GM12878 (cell line): ENCODE measurements around the gene GSTM5. TPM values are rescaled to one million over a fixed set of nuclear protein-coding genes. Genes with fewer than 3 reads are reported as not detected.

Experiments
- ATAC-seq: fragments of 200-7000 bp; cut with Tn5 transposase; 3 replicates; pipeline ENCODE4 v1.9.1; 2020; ENCODE audit warnings: mild to moderate bottlenecking, moderate library complexity
- BruUV-seq: library from RNA; stranded (reverse); fragments of 400-500 nt; replicated peaks from 2 replicates; lab custom pipeline; 2021; lab: Mats Ljungman, UMichigan
- CTCF ChIA-PET: fragments of 300-600 bp; sonication (Branson Sonifier 250); formaldehyde crosslinking; extraction: SDS; loops from one replicate; lab custom pipeline; 2021; ENCODE audit warnings: inconsistent platforms; lab: Yijun Ruan, JAX
- POLR2A ChIA-PET: fragments of 350-600 bp; formaldehyde crosslinking; extraction: SDS; loops from one replicate; lab custom pipeline; 2021; ENCODE audit warnings: inconsistent platforms; lab: Charles Lee
- RAD21 ChIA-PET: fragments of 300-600 bp; sonication (Branson Sonifier 250); formaldehyde crosslinking; loops from one replicate; lab custom pipeline; 2023; ENCODE audit warnings: antibody characterized with exemption; ENCODE audit not compliant: unreplicated experiment; lab: Charles Lee
- SMC1A ChIA-PET: fragments of 300-600 bp; sonication (Branson Sonifier 250); formaldehyde crosslinking; loops from one replicate; lab custom pipeline; 2023; ENCODE audit not compliant: unreplicated experiment, uncharacterized antibody; lab: Charles Lee
- DNase-seq: peaks from one replicate; pipeline ENCODE4 v3.0.0-alpha.2; 2011; ENCODE audit warnings: low read depth, low spot score
- FAIRE-seq: peaks from 3 replicates; lab custom pipeline; 2011; peaks lifted over from hg19 to GRCh38; lab: Jason Lieb, UNC
- H2AFZ ChIP-seq: 2 replicates; pipeline ENCODE4 v1.6.0; 2011; ENCODE audit warnings: low read depth, low read length, control low read depth; ENCODE audit not compliant: control insufficient read depth
- H3K27ac ChIP-seq: 2 replicates; pipeline ENCODE4 v1.5.1; 2011; ENCODE audit warnings: control low read depth; ENCODE audit not compliant: control insufficient read depth, insufficient read depth
- H3K27me3 ChIP-seq, 2 experiments: replicated peaks in 1 of 2; 2 replicates each; pipeline versions ENCODE4 v1.6.0 to v1.6.1; 2011; ENCODE audit warnings: low read length in 1 of 2; ENCODE audit not compliant: control insufficient read depth in 2 of 2, insufficient read depth in 2 of 2
- H3K36me3 ChIP-seq, 2 experiments: 2 replicates each; pipeline ENCODE4 v1.5.1; 2011; ENCODE audit warnings: low read length in 1 of 2; ENCODE audit not compliant: control insufficient read depth in 2 of 2, insufficient read depth in 2 of 2
- H3K4me1 ChIP-seq: 2 replicates; pipeline ENCODE4 v1.6.1; 2011; ENCODE audit warnings: mild to moderate bottlenecking, low read length, moderate library complexity, mixed read lengths; ENCODE audit not compliant: control insufficient read depth, insufficient read depth
- H3K4me2 ChIP-seq: 2 replicates; pipeline ENCODE4 v1.6.0; 2011; ENCODE audit warnings: control low read depth; ENCODE audit not compliant: control insufficient read depth, insufficient read depth
- H3K4me3 ChIP-seq: fragments of 200-600 bp; sonication (generic); 2 replicates; pipeline ENCODE4 v1.5.1; 2016
- H3K79me2 ChIP-seq: 2 replicates; pipeline ENCODE4 v1.6.0; 2011; ENCODE audit warnings: low read length; ENCODE audit not compliant: control insufficient read depth, insufficient read depth
- H3K9ac ChIP-seq: 2 replicates; pipeline ENCODE4 v1.8.0; 2011; ENCODE audit warnings: low read length, control low read depth, mixed read lengths; ENCODE audit not compliant: control insufficient read depth, insufficient read depth
- H3K9me3 ChIP-seq: replicated peaks from 3 replicates; pipeline ENCODE4 v1.5.1; 2011; ENCODE audit warnings: mild to moderate bottlenecking, low read length; ENCODE audit not compliant: control insufficient read depth, insufficient read depth
- H4K20me1 ChIP-seq: 2 replicates; pipeline ENCODE4 v1.6.0; 2011; ENCODE audit not compliant: control insufficient read depth, insufficient read depth
- HCFC1 ChIP-seq: fragments of 150-350 bp; IDR thresholded peaks from 2 replicates; pipeline ENCODE4 v1.6.1; 2014; ENCODE audit warnings: low read length
- JUND ChIP-seq: IDR thresholded peaks from 2 replicates; pipeline ENCODE4 v1.6.1; 2012; ENCODE audit warnings: low read depth, mild to moderate bottlenecking, low read length, improper control_type of control experiment, moderate library complexity
- MXI1 ChIP-seq: fragments of 150-350 bp; IDR thresholded peaks from 2 replicates; pipeline ENCODE4 v1.6.1; 2011; ENCODE audit warnings: low read depth, mild to moderate bottlenecking, inconsistent platforms, low read length, improper control_type of control experiment
- NFIC ChIP-seq: IDR thresholded peaks from 2 replicates; pipeline ENCODE4 v1.6.1; 2012; ENCODE audit warnings: low read depth, mild to moderate bottlenecking, inconsistent platforms, low read length, moderate library complexity
- NFXL1 ChIP-seq: fragments of 450-650 bp; IDR thresholded peaks from 2 replicates; pipeline ENCODE4 v1.6.1; 2017; ENCODE audit warnings: antibody characterized with exemption, mild to moderate bottlenecking, borderline replicate concordance
- NKRF ChIP-seq: fragments of 450-650 bp; conservative IDR thresholded peaks from 2 replicates; pipeline ENCODE4 v1.6.1; 2017; ENCODE audit warnings: mild to moderate bottlenecking, moderate library complexity
- NR2C1 ChIP-seq: fragments of 450-650 bp; IDR thresholded peaks from 2 replicates; pipeline ENCODE4 v1.6.1; 2017; ENCODE audit warnings: antibody characterized with exemption, mild to moderate bottlenecking, moderate library complexity
- NR2C2 ChIP-seq: IDR thresholded peaks from 2 replicates; pipeline ENCODE4 v1.6.1; 2011; ENCODE audit warnings: borderline replicate concordance, low read depth; ENCODE audit not compliant: control insufficient read depth, insufficient read length
- SP1 ChIP-seq: IDR thresholded peaks from one replicate; pipeline ENCODE4 v1.6.1; 2011; ENCODE audit warnings: low read depth, low read length
- ZBTB33 ChIP-seq: fragments of 450-650 bp; IDR thresholded peaks from 2 replicates; pipeline ENCODE4 v1.6.1; 2017; ENCODE audit warnings: mild to moderate bottlenecking
- WGBS: methylation state at CpG from one replicate; pipeline ENCODE4 v1.1.6; 2016; ENCODE audit warnings: low lambda C conversion rate; ENCODE audit not compliant: insufficient replicate concordance, insufficient coverage; ENCODE audit errors: missing lambda C conversion rate; 5-methylcytosine and 5-hydroxymethylcytosine counted together
- in situ Hi-C: fragments of 300-500 bp; cut with MboI; formaldehyde crosslinking; loops from 9 replicates; pipeline ENCODE4 v1.14.3; 2018; ENCODE audit warnings: mixed read lengths
- intact Hi-C: fragments of 100-400 bp; cut with micrococcal nuclease; formaldehyde crosslinking; loops from one replicate; pipeline ENCODE4 v1.14.2; 2022; ENCODE audit not compliant: unreplicated experiment
- polyA plus RNA-seq, 11 experiments: library from polyadenylated mRNA; depleted of rRNA in 4 of 11; unstranded in 6 of 11; stranded (reverse) in 5 of 11; fragments of >200 nt; fragmentation: Nextera tagmentation in 4 of 11; fragmentation: Illumina TruSeq in 1 of 11; extraction: Ambion mirVana in 4 of 11; extraction: Trizol in 1 of 11; gene quantifications; 1 replicate in 1 of 11; 2 replicates in 10 of 11; pipeline versions ENCODE4 v1.2.1 to v1.2.3, GENCODE V29; 2011 to 2016; ENCODE audit warnings: inconsistent platforms in 2 of 11, missing spikeins in 2 of 11, low read depth in 1 of 11
- total RNA-seq, 4 experiments: library from RNA; depleted of rRNA in 3 of 4; stranded (reverse); fragments of >200 nt in 3 of 4; fragmentation: Illumina TruSeq in 1 of 4; extraction: Trizol in 1 of 4; gene quantifications; 2 replicates each; pipeline versions ENCODE4 v1.2.1 to v1.2.3, GENCODE V29; 2013 to 2021
- TF ChIP-seq, protein P1 (sequence below): fragments of 150-350 bp; IDR thresholded peaks from 2 replicates; pipeline ENCODE4 v1.6.1; 2014; ENCODE audit warnings: mild to moderate bottlenecking, low read depth, low read length
- TF ChIP-seq, protein P2 (sequence below): IDR thresholded peaks from 2 replicates; pipeline ENCODE4 v1.6.1; 2011; ENCODE audit warnings: low read depth, low read length, improper control_type of control experiment, borderline replicate concordance
- TF ChIP-seq, protein P3 (sequence below): IDR thresholded peaks from 2 replicates; pipeline ENCODE4 v1.6.1; 2011; ENCODE audit warnings: borderline replicate concordance, low read depth, mild to moderate bottlenecking, moderate library complexity, mixed read lengths, low read length; ENCODE audit not compliant: insufficient read depth; ENCODE audit errors: extremely low read length

Gene GSTM5
- total and polyA plus RNA-seq, 10 of the 15 experiments (the other 5 are each of a cell fraction or from before 2014, with no cell fraction given) = 0.10 to 0.37 (median 0.26) TPM; not detected in 1

DNA sequence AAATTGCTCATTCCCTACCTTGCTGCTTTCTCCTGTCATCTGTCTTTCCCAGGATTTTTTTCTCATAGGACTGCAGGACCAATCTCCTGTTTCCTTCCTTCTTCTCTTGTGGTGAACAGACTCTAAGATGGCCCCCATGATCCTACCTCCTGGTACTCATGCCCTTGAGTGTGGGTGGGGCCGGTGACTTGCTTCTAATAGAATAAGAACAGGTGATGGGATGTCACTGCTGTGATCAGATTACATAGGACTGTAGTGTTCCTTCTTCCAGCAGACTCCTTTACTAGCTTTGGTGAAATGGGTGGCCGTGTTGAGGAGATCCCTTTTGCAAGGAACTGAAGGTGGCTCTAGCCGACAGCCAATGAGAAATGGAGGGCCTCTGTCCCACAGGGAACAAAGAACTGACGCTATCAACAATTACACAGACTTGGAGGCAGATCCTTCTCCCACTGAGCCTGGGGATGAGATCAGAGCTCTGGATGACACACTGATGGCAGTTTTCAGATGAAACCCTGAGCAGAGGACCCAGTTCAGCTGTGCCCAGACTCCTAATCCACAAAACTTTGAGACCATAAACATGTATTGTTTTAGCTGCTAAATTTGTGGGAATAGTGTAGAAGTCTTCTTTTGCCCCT, 21.3 kb downstream of the GSTM5 start:
- TF ChIP-seq JUND = no peak
- TF ChIP-seq NR2C1 = no peak
- no peak for TF ChIP-seq MXI1
- no peak for TF ChIP-seq HCFC1
- TF ChIP-seq SP1 = no peak
- TF ChIP-seq NFIC = no peak
- TF ChIP-seq, protein P1, sequence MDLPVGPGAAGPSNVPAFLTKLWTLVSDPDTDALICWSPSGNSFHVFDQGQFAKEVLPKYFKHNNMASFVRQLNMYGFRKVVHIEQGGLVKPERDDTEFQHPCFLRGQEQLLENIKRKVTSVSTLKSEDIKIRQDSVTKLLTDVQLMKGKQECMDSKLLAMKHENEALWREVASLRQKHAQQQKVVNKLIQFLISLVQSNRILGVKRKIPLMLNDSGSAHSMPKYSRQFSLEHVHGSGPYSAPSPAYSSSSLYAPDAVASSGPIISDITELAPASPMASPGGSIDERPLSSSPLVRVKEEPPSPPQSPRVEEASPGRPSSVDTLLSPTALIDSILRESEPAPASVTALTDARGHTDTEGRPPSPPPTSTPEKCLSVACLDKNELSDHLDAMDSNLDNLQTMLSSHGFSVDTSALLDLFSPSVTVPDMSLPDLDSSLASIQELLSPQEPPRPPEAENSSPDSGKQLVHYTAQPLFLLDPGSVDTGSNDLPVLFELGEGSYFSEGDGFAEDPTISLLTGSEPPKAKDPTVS = no peak
- TF ChIP-seq NR2C2 = no peak
- no peak for TF ChIP-seq NFXL1
- TF ChIP-seq, protein P2, sequence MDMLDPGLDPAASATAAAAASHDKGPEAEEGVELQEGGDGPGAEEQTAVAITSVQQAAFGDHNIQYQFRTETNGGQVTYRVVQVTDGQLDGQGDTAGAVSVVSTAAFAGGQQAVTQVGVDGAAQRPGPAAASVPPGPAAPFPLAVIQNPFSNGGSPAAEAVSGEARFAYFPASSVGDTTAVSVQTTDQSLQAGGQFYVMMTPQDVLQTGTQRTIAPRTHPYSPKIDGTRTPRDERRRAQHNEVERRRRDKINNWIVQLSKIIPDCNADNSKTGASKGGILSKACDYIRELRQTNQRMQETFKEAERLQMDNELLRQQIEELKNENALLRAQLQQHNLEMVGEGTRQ = no peak
- no peak for TF ChIP-seq ZBTB33
- TF ChIP-seq, protein P3, sequence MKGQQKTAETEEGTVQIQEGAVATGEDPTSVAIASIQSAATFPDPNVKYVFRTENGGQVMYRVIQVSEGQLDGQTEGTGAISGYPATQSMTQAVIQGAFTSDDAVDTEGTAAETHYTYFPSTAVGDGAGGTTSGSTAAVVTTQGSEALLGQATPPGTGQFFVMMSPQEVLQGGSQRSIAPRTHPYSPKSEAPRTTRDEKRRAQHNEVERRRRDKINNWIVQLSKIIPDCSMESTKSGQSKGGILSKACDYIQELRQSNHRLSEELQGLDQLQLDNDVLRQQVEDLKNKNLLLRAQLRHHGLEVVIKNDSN = no peak
- TF ChIP-seq NKRF = no peak
- Histone ChIP-seq H2AFZ (no peak overlapping the region), H3K4me1 (no peaks in the 10 kb centered on the region), H3K4me3 (no peak overlapping the region), H3K36me3 (no peaks in the 10 kb centered on the region), H3K9ac (no peak overlapping the region), H3K4me2 (no peak overlapping the region), H3K9me3 (no peaks in the 10 kb centered on the region), H3K79me2 (no peaks in the 10 kb centered on the region), H3K27ac (no peak overlapping the region), H3K27me3 (peaks cover 0 to 3% of the 10 kb centered on the region in 2 experiments; a peak in 2 of 4 replicates), H4K20me1 (no peaks in the 10 kb centered on the region)
- ChIA-PET RAD21 (no interaction called here), POLR2A (interaction anchor here (0.6 kb wide), 1 partner anchor 313 kb away, joined by 3 read pairs; no protein-coding TSS in a partner anchor), SMC1A (interaction anchor here (0.6 to 1.1 kb wide), 2 partner anchors 93 to 317 kb away, joined by 3 read pairs; no protein-coding TSS in a partner anchor), CTCF (interaction anchor here (0.8 kb wide), 1 partner anchor 13 kb away, joined by 3 read pairs; no protein-coding TSS in a partner anchor)
- WGBS = 71% methylated on average over 4 of the region's 4 CpGs
- in situ Hi-C loops = no loop called here
- FAIRE-seq (no peak), ATAC-seq (no peak), DNase-seq (no peak)
- no TSS peak for BruUV-seq
- intact Hi-C loops = no loop called here
